GM18517 (cell line): ENCODE measurements around the gene PGF.

ENCODE experiments used
- ATAC-seq: cut with Tn5 transposase; IDR thresholded peaks from one replicate; pipeline ENCODE4 v1.9.1; 2021; ENCODE audit warnings: mild to moderate bottlenecking, moderate library complexity; ENCODE audit not compliant: unreplicated experiment

Gene PGF

GRCh38 chr14:74979029-74979428 is 23.6 kb upstream of the PGF start:
- no peak for ATAC-seq

DNA sequence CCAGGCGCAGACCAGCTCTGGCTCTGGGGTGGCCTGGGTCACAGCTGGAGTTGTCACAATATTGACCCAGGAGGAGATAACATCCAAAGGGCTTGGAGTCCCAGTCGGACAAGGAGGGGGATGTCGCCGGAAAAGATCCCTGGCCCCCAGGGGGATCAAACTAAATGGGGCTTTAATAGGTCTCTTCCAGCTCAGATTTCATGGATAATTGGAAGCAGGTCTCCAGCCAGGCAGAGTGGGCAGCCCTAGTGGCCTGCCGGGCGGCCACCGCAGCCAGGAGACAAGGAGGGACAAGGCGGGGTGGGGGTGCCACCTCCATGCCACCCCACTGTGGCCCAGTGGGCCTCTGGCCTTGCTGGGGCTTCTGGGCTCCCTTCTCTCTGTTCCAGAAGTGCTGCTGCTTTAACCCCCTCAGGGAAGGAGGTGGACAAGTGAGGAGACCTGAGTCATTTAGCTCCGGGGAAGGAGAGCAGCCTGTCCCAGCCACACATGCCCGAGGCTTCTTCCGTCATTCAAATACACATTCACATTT is 23.1 kb upstream of the PGF start:
- no peak for ATAC-seq

GRCh38 chr14:74977901-74978385 is 22.5 kb upstream of the PGF start:
- no peak for ATAC-seq

DNA sequence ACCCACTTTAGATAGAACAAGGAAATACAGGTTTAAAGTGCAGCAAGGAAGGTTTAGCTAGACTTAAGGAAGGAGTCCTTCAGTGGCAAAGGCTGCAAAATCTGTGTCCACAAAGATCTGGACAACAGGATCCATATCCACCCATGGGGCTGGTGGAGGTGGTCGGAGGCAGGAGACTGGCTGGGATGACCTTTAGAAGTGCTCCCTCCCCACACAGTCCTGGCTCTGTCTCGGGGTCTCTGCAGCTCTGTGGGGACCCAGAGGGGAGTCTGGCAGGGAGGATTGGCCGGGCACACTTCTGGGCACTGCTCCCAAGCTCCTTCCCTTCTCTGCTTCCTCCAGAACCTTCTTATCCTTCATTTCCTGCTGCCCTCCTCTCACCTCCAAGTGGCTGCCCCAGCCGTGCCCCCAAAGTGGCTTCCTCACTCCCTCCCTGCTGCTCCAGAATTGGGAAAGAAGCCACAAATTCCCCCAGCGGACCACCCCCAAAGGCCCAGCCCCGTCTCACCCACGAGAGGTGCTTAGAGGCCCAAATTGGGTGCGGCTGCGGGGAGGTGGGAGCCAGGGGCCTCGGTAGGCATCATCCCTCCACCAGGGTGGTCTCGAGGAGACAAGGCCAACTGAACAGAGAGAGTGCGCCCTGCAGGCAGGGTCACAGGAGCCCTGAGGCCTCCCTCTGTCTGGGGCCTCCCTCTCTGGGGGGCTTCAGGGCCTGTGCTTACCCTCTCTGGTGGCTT is 21.9 kb upstream of the PGF start:
- no peak for ATAC-seq

- no peak for ATAC-seq
Measured at GRCh38 chr14:74976264-74977113, 21.1 kb upstream of the PGF start.

DNA sequence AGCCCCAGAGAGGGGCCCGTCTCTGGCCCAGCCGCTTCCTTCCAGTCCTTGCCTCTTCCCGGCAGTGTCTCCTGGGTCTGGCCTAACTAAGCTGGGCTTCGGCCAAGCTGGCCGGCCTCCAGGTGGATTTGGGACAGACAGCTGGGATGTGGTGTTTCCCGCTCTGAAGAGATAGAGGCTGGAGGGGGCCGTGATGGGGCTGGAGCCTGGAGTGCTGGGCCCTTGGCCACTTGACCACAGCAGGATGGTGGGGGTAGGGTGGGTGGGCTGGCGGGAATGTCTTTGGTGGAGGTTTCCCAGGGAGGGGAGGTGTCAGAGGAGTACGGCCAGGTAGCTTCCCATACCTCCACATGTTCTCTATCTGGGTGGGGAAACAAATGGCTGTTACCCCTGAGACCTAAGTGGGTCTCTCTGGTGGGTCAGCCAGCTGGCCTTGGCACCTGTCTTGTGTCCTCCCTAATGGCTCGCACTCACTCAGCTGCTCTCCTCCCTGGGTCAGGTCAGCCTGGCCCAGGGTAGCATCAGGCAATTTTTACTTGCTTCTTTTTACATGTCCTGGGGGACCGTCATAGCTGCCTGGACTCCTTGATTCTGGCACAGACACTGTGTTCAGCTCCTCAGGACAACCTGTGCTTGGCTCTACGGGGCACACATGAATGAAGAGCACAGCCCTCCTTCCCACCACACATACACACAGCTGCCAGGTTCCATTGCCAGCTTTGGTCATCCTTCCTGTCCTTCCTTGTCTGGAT is 19.8 kb upstream of the PGF start:
- no peak for ATAC-seq

DNA sequence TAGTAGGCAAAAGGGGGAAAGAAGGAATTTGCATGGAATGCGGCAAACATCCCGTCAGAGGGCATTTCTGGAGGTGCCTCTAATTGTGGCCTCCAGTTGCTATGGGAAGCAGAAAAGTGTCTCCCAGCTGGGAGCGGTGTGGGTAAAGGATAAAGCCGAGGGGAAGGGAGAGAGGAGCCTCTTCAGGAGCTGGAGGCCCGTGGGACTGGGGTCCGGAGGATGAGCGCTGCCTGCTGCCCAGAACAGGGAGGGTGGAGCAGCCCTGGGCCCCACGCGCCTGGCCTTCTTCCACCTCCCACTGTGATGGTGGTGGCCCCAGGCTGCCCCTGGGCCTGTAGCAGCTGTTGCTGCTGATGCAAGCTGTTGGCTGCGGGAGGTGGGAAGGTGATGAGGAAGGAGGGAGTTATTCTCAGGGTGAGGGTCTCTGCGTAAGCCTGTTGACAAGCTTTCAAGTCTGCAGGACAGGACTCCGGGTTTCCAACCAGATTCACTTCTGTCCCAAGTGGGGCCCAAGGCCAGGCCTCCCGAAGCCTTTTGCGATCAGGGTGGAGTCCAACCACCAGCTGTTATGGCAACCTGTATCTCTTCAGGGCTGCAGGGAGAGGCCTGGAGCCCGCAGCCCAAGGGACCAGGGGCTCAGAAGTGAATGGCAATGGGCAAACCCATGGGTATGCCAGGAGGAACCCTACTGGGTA is 19.1 kb upstream of the PGF start:
- ATAC-seq, result no peak

DNA sequence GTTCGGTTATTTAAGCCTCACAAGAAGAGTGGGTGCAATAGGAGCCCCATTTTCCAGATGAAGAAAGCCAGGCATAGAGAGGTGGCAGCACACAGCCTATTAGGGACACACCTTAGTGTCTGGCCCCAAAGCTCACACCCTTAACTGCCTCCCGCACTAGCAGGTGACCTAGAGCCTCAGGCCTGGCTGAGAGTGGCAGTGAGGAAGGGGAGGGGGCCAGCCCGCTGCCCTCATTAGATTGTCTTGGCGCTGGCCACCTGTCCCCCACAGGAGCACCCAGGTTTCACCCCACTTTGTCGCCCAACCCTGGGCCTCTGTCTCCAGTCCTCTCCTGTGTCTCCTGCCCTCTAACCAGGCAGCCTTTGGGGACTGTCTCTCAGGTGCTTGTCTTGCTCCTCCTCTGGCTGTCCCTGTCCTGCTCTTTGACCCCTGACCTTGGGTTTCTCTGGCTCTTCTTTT is 18.5 kb upstream of the PGF start:
- no peak for ATAC-seq

- ATAC-seq, result no peak
Measured at GRCh38 chr14:74973003-74973653, 17.7 kb upstream of the PGF start.

DNA sequence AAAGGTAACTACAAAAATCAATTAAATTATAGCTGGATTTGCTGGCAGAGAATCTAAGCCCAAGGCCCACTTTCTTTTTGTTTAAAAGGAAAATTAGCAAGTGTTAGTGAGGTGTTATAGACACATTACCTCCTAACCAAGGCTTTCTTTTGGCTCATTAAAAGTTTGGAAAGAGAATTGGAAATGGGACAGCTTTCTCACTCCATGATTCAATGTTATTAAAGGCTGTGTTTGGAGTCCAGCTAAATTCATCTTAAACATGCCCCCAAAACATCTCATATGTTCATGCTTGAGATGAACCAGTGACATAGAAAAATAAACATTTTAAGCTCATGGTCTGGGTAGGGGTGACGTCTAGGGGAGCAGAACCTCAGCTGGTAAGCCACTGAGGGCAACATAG is 13.4 kb upstream of the PGF start:
- ATAC-seq, result no peak

DNA sequence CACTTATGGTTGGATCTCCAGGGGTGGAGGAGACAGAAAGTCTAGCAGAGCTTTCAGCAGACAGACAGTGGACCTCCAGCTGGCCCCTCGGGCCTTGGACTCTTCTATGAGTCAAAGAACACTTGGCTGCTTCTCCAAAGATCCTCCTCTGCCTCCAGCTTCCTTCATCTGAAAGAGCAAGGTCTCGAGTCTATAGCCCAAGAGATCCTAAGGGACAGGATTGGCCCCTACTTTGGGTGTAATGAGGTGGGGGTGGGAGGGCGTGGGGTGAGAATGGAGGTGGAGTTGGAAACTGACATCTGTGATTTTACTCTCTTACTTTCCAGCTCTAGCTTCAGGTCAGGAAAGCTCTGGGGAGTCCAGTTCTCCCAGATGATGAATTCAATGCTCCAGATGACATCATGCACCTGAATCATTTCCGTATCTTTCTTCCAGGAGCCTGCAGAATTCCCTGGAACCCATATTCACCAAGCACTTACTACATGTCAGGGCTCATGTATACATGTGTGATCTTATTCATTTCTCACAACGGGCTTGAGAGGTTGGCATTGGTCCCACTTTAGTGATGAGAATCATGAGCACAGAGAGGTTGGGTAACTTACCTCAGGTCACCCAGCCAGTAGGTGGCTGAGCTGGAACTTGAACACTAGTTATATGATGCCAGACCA is 10.2 kb upstream of the PGF start:
- no peak for ATAC-seq

- ATAC-seq, result no peak
Measured at GRCh38 chr14:74964787-74965485, 9.5 kb upstream of the PGF start.

GRCh38 chr14:74963705-74964271 is 8.4 kb upstream of the PGF start:
- no peak for ATAC-seq

- no peak for ATAC-seq
Measured at GRCh38 chr14:74963178-74963704, 7.8 kb upstream of the PGF start.

GRCh38 chr14:74962493-74962892 is 7.1 kb upstream of the PGF start:
- ATAC-seq, result no peak

GRCh38 chr14:74962046-74962445 is 6.6 kb upstream of the PGF start:
- ATAC-seq, result no peak

DNA sequence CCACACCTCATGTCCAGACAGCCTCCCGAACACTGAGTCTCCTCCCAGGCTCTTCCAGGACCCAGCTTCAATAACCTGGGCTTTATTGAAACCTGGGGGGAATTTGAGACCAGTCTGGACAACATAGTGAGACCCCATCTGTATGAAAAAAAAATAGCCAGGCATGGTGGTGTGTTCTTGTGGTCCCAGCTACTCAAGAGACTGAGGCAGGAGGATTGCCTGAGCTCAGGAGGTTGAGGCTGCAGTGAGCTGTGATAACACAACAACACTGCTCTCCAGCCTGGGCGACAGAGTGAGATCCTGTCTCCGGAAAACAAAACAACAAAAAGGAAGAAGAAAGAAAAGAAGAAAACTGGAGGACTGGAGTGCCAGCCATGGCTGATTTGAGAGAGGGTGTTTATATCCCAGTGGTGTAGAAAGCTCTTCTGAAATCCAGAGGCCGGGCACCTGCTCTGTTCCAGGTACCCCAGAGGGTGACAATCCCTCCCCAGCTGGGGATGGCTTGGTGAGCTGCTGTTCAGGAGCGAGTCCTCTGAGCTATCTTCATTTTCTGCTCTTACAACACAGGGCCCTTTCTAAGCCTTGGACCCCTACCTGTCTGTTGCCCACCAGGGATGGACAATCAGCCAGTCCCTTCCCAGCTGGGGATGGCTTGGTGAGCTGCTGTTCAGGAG is 6.0 kb upstream of the PGF start:
- ATAC-seq, result no peak

DNA sequence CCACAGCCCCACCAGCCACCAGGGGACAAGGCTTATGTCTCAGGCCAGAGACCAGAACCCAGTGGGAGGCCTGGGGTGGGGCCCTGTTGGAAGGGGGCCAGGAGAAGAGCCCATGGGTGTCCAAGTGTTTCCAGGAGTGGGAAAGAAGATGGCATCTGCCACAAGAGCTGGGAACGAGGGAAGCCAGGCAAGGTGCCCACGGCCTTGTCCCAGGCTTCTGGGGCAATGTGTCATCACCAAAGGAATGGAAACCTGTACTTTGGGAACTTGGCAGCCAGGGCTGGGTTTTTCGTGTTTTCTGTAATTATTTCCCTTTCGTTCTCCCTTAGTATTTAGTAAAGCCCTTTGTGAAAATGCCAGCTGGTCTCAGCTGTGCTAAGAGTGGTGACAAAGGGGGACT is 5.3 kb upstream of the PGF start:
- ATAC-seq, result no peak
